ENCODE measurements around the gene VPS33A.

The VPS33A gene

DNA sequence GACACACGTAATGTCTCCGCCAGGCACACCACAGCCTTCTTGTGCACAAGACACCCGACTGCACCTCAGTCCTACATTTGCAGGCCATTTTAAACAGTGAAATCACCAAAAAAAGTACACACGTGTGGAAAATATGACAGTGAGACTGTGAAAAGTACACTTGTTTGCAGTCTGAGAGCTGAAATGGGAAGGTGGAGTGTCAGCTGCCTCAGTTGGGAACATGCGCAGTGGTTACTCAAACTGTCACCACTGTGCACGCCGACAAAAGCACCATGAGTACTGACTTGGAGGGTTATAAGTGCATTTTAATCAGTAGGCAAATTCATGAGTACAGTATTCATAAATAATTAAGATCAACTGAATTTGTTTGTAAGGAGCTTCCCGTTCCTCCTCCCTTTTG, 15.8 kb downstream of the VPS33A start:
- DNase-seq (ENCODE audit: low read depth) = no peak

DNA sequence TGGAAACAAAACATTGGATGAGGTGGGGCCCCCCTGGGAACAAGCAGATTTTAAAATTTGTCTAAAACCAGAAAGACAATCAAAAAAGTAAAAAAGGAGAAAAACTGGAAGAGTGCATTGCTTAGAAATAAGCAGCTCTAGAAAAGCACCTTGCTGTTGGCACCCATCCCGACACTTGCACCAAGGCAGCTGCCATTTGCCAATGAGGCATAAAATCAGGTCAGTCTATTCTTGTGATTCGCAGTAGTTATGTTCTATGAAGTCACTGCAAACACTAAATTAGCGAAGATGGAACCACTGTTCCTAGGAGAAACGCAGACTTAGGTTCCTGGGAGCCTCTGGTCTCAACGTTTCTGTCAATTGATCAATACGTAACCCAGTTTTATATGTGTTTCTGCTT, 16.2 kb downstream of the VPS33A start:
- no peak for DNase-seq (ENCODE audit: low read depth)

DNA sequence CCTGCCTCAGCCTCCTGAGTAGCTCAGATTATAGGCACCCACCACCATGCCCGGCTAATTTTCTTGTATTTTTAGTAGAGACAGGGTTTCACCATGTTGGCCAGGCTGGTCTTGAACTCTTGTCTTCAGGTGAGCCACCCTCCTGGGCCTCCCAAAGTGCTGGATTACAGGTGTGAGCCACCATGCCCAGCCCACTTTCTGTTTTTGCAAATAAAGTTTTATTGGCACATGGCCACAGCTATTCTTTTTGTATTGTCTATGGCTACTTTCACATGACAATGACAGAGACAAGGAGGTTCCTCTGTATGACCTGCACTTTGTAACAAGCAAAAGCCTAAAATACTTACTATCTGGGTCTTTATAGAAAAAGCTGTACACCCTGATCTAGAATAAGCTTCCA, 20.7 kb downstream of the VPS33A start:
- no peak for DNase-seq (ENCODE audit: low read depth)

DNA sequence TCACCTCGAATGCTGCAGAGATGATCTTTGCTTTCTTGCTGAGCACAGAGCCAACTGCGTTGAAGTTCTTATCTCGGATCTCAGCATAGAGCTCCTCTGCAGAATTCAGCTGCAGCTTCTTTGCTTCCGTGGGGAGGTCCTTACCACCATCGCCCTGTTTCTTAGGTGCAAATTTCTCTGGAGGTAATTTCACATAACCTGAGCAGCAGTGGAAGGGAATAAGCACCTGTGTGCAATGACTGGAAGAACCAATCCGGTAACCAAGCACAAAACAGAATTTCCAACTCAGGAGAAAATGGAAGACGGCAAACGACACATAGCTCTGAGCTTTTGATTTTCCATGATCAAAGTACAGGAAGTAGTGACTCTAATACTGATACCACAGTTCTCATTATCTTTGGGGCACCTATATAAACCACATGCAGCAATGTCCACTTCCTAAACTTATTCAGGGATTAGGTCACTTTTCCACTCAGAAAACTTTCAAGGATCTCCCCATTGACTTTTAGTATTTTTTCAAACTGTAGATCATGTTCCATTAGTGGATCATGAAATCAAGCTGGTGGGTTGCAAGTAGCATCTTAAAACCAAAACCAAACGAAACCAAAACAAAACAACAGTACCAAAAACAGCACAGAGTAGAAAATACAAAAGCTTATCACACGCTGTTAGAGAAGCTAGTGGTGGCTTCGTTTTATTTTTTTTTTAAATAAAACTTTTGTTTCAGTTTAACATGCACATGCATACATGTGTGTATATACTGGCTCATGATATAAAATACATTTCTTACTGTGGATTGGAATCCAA, 21.5 kb downstream of the VPS33A start:
- no peak for DNase-seq (ENCODE audit: low read depth)

DNA sequence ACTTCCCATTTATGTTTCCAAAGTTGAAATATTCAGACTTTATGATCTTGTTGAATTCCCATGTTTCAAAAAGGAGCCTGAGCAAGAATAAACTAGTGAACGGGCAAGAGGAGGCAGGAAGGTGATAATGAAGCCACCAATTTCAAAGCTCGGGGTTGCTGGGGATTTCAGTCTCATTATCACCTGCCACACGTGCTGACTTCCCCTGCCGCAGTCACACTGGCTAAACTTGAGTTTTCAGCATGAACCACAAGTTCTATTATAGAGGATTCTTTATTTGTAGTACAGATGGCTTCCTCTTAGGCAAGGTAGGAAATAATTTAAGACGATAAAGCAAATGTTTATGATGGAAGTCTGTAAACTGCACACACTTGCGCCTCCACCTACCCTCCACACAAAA, 22.3 kb downstream of the VPS33A start:
- DNase-seq (ENCODE audit: low read depth) = no peak

DNA sequence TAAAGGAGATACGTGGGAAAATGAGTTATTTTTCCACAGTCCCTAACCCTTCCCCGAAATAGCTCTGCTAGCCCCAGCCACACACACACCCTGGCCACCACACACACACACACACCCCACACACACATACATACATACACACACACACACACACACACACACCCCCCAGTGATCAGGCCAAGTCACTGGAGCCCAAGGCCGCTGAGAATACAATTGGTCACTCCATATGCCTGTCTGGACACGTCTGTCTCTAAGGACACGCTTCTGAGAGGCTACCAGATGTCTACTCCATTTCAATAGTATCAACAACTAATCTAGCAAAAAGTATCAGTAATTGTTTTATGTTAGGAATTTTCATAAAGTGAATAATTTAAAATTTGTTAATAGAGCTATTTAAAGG, 27.4 kb downstream of the VPS33A start:
- DNase-seq (ENCODE audit: low read depth) = no peak

DNA sequence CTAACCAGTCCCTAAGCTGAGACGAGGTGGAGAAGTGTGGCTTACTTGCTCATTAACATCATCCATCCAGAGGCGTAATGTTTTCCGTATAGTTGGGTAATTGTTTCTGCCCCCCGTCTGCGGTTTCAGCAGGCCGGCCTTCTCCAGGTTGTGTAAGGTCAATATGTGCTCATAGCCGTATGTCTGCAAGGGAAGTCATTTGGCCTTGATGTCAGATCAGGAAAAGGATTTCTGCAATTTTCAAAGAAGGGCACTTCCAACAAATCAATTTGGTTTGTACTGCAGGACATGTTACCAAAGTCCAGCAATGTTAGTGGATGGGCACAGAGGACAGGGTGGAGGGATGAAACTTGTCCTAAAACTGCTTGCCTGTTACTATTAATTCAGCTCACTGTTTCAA, 30.6 kb downstream of the VPS33A start:
- no peak for DNase-seq (ENCODE audit: low read depth)

DNA sequence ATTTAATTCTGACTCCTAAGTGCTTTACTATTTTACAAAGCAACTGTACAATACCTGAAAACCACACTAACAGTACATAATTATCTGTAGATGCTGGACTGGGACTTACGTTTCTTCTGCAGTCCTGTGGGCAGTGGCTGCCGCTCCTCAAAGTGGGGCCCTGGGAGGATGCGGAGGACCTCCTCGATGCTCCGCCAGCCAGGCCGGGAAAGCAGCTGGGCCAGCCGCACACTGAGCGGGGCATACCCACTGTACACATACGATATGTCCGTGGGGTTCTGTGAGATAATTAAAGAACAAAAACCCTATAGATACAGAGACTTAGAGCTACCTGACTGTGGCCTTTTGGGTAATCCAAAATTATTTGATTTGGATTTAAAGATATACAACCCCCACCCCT, 33.6 kb downstream of the VPS33A start:
- DNase-seq (ENCODE audit: low read depth) = no peak

DNA sequence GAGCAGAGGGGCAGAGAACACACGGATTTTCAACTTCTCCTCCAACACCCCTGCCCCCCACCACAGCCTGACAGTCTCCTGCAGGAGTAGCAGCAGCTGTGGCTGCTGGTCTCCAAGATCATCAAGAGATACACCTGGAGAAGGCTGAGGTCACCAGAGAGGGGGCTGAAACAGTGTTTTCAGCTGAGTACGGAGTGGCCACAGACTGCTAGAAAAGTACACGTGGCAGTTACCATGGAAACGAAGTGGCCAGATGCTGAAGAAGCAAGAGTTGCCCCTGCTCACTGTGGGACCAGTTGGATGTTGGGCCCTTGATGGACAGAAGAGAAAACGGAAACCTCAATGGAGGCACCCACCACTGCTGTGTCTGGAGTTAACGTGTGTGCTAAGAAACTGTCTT, 35.5 kb downstream of the VPS33A start:
- no peak for DNase-seq (ENCODE audit: low read depth)

DNA sequence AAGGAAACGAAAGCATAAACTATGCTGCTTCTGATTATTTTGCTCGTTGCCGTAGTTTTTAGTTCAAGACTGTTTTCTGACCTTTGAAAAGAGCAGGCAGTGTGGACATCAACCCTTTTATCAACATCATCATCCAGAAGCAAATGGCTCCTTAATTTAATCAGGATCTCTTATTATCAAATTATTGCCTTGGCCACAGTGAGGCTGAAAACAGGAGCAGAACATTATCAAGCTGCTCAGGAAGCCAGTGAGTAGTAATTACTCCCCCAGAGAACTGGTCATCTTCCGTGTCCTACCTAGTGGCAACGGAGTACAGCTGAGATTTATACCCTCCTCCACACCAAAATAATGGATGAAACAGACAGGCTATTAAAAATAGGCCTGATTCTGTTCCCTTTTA, 38.2 kb downstream of the VPS33A start:
- DNase-seq (ENCODE audit: low read depth) = no peak

DNA sequence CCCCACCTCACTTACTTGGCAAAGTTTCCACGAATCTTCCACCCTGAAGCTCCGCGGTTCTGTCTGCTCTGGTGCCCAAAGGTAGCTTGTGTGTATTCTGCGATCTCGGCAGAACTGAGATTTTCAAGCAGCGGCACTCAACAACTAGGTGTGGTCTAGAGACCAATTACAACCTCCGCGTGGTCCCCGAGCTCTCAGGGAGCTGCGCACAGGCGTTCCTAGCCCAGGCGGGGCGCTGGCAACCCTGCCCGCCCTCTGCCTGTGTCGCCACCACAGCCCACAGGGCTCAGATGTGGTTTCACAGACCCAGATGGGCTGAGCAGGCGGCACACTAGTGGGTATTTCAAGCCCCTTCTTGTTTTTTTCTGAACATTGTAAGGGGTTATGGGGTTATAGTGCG, 39.0 kb downstream of the VPS33A start:
- DNase-seq (ENCODE audit: low read depth) = no peak

DNA sequence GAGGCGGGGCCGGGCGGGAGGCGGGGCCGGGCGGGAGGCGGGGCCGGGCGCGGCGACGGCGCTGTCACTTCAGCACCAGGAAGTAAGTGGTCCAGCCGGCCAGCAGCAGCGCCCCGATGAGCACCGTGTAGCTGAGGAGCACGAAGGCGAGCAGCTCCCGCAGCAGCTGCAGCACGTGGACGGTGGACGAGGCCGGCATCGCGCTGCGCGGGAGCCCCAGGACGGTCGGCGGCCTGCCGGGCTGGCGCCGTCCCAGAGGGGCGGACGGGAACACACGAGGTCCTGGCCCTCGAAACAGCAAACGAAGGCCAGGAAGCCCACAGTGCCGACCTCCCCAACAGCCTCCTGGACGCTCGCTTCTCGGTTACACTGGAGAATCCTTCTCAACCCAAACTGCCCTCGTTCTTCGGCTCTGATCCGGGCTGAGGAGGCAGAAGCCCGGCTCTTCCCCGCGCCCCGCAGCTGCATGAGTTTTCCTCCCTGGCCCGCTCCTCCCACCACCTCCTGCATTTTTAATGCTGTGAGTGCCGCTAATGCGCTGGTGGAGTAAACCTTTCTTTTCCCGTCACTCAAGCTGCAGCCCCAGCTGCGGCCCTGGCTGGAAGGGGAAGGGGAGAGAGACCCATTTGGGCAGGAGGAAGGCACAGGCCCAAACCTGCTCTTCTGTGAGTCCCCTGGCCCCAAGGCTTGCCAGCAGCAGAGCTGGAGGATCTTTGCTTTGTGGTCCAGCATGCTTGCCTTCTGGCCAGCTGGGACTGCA, 39.7 kb downstream of the VPS33A start:
- DNase-seq (ENCODE audit: low read depth) = no peak

DNA sequence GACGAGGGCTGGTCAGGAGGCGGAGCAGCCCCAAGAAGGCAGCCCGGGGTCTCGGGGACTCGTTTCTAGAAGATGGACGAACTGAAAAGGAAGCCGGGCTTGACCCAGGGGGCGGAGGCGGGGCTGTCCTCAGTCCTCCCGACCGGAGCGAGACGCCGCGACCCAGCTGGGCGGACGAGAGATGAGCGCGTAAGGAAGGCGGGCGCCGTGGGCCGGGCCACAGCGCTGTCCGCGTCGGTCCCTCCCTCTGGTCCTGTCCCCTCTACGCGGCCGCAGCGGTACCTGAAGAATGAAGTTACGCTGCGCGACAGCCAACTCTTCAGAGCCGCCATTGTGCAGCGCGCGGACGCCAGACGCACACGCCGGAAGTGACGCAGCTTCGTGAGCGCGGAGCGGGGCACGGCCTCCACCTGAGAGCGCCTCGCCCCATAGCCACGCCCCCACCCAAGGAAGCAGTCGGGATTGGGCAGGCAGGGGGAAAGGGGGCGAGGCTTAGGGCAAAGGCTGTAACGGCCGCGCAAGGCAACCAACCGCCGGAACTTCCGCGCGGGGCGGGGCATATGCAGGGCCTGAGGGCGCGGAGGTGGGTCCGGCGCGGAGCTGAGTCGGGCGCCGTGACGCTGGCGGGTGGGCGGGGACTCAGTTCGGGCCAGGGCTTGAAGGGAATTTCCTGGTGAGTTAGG, 40.5 kb downstream of the VPS33A start, which contains the start of gene DIABLO:
Gene DIABLO (minus strand): TSS at position 370 of the 683 bp plus-strand sequence. CDS start 38 bp downstream, at position 332.
- peak; percentile 99 for DNase-seq (ENCODE audit: low read depth)

DNA sequence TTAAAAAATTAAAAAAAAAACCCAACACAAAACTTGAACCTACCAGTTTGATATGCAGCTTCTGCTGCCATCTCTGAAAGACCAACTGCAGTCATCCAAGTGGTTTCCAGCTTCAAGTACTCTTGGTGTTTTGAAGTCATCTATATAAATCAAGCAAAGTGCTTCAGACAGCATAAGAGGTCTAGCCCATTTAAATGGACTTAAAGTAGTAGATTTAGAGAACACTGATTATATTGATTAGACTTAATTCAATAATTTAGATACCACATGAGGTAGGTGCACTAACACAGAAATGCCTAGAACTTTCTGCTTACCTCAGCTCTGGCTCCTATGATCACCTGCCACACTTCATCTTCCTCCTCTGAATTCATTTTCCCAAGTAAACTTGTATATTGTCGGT, 49.8 kb downstream of the VPS33A start:
- no peak for DNase-seq (ENCODE audit: low read depth)

DNA sequence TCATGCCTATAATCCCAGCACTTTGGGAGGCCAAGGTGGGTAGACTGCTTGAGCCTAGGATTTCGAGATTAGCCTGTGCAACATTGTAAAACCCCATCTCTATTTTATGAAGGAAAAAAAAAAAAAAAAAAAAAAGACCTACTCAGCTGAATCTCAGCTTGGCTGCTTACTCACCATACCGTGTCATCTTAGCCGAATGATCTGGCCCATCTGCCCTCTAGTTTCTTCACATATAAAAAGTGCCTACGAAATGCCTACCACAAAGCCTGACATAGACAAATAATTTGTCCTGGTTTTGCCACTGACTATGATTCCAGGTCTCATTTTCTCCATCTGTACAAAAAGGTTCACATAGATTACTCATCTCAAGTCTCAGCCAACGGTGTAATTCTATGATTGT, 50.5 kb downstream of the VPS33A start:
- no peak for DNase-seq (ENCODE audit: low read depth)

DNA sequence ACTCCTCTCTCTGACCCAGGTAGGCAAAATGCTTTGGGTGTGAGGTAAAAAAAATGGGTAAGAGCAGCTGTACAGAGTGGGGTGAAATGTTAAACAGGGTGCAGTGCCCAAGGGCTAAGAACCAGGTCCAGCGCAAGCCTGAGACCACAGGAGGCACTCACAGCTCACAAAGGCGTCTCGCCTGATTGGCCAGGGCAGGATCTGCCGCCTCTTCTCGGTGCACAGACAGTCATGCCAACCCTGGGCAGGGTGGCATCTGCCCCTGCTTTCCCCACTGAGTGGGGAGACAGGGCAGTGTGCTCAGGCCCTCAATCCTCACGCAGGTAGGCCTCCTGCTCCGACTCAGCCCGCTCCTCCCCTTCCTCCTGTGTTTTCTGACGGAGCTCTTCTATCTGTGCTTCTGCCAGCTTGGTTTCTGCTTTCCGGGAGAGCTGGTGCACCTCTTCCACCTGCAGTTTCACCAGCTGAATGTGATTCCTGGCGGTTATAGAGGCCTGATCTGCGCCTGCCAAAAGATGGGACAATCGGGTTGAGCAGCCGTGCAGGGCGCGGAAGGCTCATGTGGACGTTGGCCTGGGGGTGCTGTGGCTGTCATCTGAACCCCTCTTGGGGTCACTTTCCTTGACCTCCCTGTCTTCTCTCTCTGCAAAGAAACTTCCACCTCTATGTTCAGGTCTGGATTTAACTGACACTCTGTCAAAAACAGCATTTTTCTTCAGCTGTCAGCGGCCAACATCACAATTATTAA, 58.0 kb downstream of the VPS33A start:
- DNase-seq (ENCODE audit: low read depth) = no peak

DNA sequence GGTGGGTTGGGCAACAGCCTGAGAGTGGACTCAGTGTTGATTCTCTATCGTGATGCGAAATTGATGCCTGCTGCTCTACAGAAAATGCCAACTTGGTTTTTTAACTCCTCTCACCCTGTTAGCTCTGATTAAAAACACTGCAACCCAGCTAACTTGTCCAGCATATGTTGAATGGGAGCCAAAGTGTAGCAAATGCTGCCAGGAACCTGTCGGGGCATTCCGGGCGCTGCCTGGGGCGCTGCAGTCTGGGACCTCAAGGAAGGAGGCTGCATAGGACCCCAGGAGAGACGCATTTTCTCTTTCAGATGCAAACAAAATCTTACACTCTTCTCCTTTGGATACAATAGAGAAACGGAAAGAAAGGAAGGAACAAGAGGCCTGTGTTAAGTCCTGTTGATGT, 58.9 kb downstream of the VPS33A start:
- no peak for DNase-seq (ENCODE audit: low read depth)

DNA sequence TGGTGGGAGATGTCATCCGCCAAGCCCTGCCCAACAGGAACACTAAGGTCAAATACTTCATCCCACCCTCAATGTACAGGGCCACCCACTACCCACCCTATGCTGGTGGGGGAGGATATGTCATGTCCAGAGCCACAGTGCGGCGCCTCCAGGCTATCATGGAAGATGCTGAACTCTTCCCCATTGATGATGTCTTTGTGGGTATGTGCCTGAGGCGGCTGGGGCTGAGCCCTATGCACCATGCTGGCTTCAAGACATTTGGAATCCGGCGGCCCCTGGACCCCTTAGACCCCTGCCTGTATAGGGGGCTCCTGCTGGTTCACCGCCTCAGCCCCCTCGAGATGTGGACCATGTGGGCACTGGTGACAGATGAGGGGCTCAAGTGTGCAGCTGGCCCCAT, 59.3 kb downstream of the VPS33A start:
- DNase-seq (ENCODE audit: low read depth) = no peak

DNA sequence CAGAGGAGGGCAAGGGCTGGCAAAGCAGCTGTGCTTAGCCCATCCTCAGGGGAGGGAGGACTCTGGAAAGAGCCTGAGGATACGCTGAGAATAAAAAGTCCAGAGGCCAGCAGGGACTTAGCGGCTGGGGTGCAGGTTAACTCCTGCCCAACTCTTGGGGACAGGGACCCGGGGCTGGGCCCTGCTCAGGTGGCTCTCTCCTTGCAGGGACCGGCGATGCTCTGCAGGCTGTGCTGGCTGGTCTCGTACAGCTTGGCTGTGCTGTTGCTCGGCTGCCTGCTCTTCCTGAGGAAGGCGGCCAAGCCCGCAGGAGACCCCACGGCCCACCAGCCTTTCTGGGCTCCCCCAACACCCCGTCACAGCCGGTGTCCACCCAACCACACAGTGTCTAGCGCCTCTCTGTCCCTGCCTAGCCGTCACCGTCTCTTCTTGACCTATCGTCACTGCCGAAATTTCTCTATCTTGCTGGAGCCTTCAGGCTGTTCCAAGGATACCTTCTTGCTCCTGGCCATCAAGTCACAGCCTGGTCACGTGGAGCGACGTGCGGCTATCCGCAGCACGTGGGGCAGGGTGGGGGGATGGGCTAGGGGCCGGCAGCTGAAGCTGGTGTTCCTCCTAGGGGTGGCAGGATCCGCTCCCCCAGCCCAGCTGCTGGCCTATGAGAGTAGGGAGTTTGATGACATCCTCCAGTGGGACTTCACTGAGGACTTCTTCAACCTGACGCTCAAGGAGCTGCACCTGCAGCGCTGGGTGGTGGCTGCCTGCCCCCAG, 60.0 kb downstream of the VPS33A start:
- no peak for DNase-seq (ENCODE audit: low read depth)

DNA sequence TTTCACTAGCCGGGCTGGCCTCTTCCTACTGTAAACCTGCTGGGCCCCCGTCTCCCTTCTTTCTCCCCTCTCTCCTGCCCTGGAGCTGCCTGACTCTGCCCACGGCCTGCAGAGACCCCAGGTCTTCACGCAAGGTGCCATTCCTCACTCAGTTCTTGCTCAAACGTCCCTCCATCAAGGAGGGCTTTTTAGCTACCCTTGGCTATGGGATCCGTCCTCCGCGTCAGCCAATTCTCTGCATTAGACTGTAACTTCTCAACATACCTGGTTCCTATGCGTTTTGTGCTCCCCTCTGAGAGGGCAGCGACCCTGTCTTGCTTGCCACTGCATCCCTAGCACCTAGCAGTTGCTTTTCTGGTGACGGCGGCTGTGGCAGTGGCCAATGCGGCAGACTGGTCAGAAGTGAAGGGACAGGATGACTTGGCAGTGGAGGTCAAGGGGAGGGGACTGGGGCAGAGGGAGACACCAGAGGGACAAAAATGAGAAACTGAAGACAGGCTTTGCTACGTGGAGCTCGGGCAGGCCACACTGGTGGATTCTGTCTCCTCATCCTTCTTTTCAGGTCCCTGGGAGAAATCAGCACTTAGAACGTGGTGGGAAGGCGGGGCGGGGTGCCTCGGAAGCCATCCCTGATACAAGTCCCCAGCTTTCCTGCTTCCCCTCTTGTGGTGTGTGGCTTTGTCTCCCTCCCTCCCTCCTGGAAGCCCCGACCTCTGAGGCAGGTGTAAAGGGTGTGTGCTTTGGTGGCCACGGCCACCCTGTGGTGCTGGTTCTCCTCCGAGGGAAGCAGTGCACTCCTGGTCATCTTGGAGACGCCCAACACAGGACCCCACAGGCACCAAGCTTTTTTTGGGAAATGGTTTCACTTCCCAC, 61.0 kb downstream of the VPS33A start:
- no peak for DNase-seq (ENCODE audit: low read depth)
